Epithelial cell of esophagus (primary cell): Measurements from ENCODE around the gene BCAN.
A peak's percentile ranks its signal among the peaks of the same experiment; 100 is the strongest.

Experiments used
- DNase-seq: peaks from one replicate; pipeline ENCODE4 v3.0.0; 2010; ENCODE audit warnings: low read depth
- H3K4me3 ChIP-seq: 2 replicates; pipeline ENCODE4 v1.5.1; 2011; ENCODE audit warnings: mild to moderate bottlenecking, low read length, control low read depth
- CTCF ChIP-seq: IDR thresholded peaks from 2 replicates; pipeline ENCODE4 v1.5.1; 2011; ENCODE audit warnings: low read depth, mild to moderate bottlenecking, low read length, control low read depth, inconsistent platforms; ENCODE audit not compliant: insufficient read depth; ENCODE audit errors: missing control alignments

The BCAN gene

GRCh38 chr1:156692925-156693847 lies 51.3 kb downstream of the BCAN start:
- DNase-seq: peak; percentile 75
- H3K4me3 ChIP-seq: no peak overlapping the region
- no peak for TF ChIP-seq CTCF

- peak; percentile 75 for DNase-seq
- no peak overlapping the region for H3K4me3 ChIP-seq
- TF ChIP-seq CTCF: no peak
Observed at GRCh38 chr1:156693848-156694689, 52.2 kb downstream of the BCAN start.

GRCh38 chr1:156694690-156694962 lies 52.7 kb downstream of the BCAN start:
- TF ChIP-seq CTCF: no peak
- no peak for DNase-seq
- H3K4me3 ChIP-seq: no peak overlapping the region

GRCh38 chr1:156696755-156697154 lies 54.8 kb downstream of the BCAN start:
- no peak overlapping the region for H3K4me3 ChIP-seq
- no peak for DNase-seq
- no peak for TF ChIP-seq CTCF

GRCh38 chr1:156697481-156697880 lies 55.6 kb downstream of the BCAN start:
- TF ChIP-seq CTCF: no peak
- no peak for DNase-seq
- no peak overlapping the region for H3K4me3 ChIP-seq

- H3K4me3 ChIP-seq: no peak overlapping the region
- DNase-seq: no peak
Observed at GRCh38 chr1:156698995-156699394, 57.1 kb downstream of the BCAN start.

More at GRCh38 chr1:156698995-156699394, 57.1 kb downstream of the BCAN start:
- TF ChIP-seq CTCF: no peak
